22Rv1 (cell line): ENCODE results near the gene NUAK1.

Experiments
- ZFX ChIP-seq: fragments of 450-650 bp; IDR thresholded peaks from 2 replicates; pipeline ENCODE4 v1.6.1; 2017; ENCODE audit warnings: antibody characterized with exemption, borderline replicate concordance
- TF ChIP-seq, protein P1 (sequence below): fragments of 450-650 bp; IDR thresholded peaks from 2 replicates; pipeline ENCODE4 v1.5.1; 2017; ENCODE audit warnings: mild to moderate bottlenecking

DNA sequence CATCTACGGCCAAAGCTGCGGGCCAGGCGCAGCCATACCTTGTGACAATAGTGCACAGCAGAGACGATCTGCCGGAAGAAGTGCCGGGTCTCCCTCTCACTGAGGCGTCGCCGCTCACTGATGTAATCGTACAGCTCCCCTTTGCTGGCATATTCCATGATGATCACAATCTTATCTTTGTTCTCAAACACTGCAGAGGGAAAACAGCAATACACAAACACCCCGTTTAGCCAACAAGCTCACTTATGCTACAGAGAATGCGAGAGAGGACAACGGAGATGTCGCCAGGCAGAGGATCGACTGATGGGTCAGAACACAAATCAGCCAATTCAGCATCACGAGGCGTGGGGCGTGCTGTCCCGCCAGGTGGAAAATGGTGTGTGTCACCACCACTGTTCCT is 52.1 kb downstream of the NUAK1 start:
- TF ChIP-seq, protein P1, sequence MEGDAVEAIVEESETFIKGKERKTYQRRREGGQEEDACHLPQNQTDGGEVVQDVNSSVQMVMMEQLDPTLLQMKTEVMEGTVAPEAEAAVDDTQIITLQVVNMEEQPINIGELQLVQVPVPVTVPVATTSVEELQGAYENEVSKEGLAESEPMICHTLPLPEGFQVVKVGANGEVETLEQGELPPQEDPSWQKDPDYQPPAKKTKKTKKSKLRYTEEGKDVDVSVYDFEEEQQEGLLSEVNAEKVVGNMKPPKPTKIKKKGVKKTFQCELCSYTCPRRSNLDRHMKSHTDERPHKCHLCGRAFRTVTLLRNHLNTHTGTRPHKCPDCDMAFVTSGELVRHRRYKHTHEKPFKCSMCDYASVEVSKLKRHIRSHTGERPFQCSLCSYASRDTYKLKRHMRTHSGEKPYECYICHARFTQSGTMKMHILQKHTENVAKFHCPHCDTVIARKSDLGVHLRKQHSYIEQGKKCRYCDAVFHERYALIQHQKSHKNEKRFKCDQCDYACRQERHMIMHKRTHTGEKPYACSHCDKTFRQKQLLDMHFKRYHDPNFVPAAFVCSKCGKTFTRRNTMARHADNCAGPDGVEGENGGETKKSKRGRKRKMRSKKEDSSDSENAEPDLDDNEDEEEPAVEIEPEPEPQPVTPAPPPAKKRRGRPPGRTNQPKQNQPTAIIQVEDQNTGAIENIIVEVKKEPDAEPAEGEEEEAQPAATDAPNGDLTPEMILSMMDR = no peak
- no peak for TF ChIP-seq ZFX
